SK-N-SH (cell line): ENCODE data around the gene AHCTF1. TPM values are rescaled to one million over a fixed set of nuclear protein-coding genes. Genes with fewer than 3 reads are reported as not detected.

ENCODE experiments used
- CTCF ChIA-PET: fragments of 300-600, 350-600 bp; formaldehyde crosslinking; extraction: SDS; loops from one replicate; lab custom pipeline; 2021; lab: Yijun Ruan, JAX
- POLR2A ChIA-PET: fragments of 350-600 bp; sonication (Branson Sonifier 250); formaldehyde crosslinking; extraction: SDS; loops from one replicate; lab custom pipeline; 2020; ENCODE audit warnings: antibody characterized with exemption, inconsistent platforms; lab: Yijun Ruan, JAX
- DNase-seq: peaks from one replicate; pipeline ENCODE4 v3.0.0; 2012
- H2AFZ ChIP-seq: fragments of 200-600 bp; sonication (generic); 2 replicates; pipeline ENCODE4 v1.8.1; 2016; ENCODE audit warnings: antibody characterized with exemption, mild to moderate bottlenecking, low read depth
- H3F3A ChIP-seq: fragments of 200-600 bp; sonication (generic); replicated peaks from 2 replicates; pipeline ENCODE3; 2016; ENCODE audit warnings: antibody characterized with exemption, mild to moderate bottlenecking; ENCODE audit not compliant: insufficient read depth
- H3K27ac ChIP-seq, 2 experiments: fragments of 200-500 bp in 1 of 2; fragments of 200-600 bp in 1 of 2; sonication (Bioruptor generic) in 1 of 2; sonication (generic), shearing (Covaris generic) in 1 of 2; 2 replicates each; pipeline versions ENCODE4 v1.5.1 to v1.6.1; 2014 to 2016; ENCODE audit warnings: low read depth in 2 of 2, inconsistent platforms in 1 of 2, low read length in 1 of 2, mild to moderate bottlenecking in 1 of 2, mixed read lengths in 1 of 2
- H3K27me3 ChIP-seq: fragments of 200-600 bp; sonication (generic), shearing (Covaris generic); 2 replicates; pipeline ENCODE4 v1.6.1; 2016; ENCODE audit warnings: mixed run types; ENCODE audit not compliant: insufficient read depth
- H3K36me3 ChIP-seq, 2 experiments: fragments of 200-500 bp in 1 of 2; fragments of 200-600 bp in 1 of 2; sonication (Bioruptor generic) in 1 of 2; sonication (generic) in 1 of 2; replicated peaks in 1 of 2; 2 replicates each; pipeline versions ENCODE3 to v1.5.1; 2014 to 2016; ENCODE audit warnings: low read length in 1 of 2, mild to moderate bottlenecking in 1 of 2; ENCODE audit not compliant: insufficient read depth in 2 of 2, control insufficient read depth in 1 of 2
- H3K4me1 ChIP-seq, 2 experiments: fragments of 200-500 bp in 1 of 2; fragments of 200-600 bp in 1 of 2; sonication (Bioruptor generic) in 1 of 2; sonication (generic), shearing (Covaris generic) in 1 of 2; 2 replicates each; pipeline versions ENCODE4 v1.5.1 to v1.6.1; 2014 to 2016; ENCODE audit warnings: low read depth in 1 of 2, low read length in 1 of 2, mixed run types in 1 of 2; ENCODE audit not compliant: insufficient read depth in 2 of 2, control insufficient read depth in 1 of 2
- H3K4me2 ChIP-seq: fragments of 200-600 bp; sonication (generic), shearing (Covaris generic); 2 replicates; pipeline ENCODE4 v1.6.1; 2017; ENCODE audit warnings: mixed run types
- H3K4me3 ChIP-seq, 2 experiments: fragments of 200-500 bp in 1 of 2; fragments of 200-600 bp in 1 of 2; sonication (Bioruptor generic) in 1 of 2; sonication (generic), shearing (Covaris generic) in 1 of 2; 2 replicates each; pipeline versions ENCODE4 v1.5.1 to v1.8.1; 2014 to 2016; ENCODE audit warnings: low read depth in 2 of 2, inconsistent platforms in 1 of 2, low read length in 1 of 2, mild to moderate bottlenecking in 1 of 2, mixed read lengths in 1 of 2, moderate library complexity in 1 of 2
- H3K79me2 ChIP-seq: fragments of 200-600 bp; sonication (generic); 2 replicates; pipeline ENCODE4 v1.8.1; 2017; ENCODE audit warnings: mild to moderate bottlenecking; ENCODE audit not compliant: insufficient read depth
- H3K9ac ChIP-seq: fragments of 200-600 bp; sonication (generic); 2 replicates; pipeline ENCODE4 v1.6.1; 2017; ENCODE audit warnings: mixed run types
- H3K9me2 ChIP-seq: fragments of 200-600 bp; sonication (generic); 2 replicates; pipeline ENCODE4 v1.6.1; 2017; ENCODE audit warnings: mixed run types
- H3K9me3 ChIP-seq: fragments of 200-600 bp; sonication (generic); 2 replicates; pipeline ENCODE4 v1.6.1; 2017; ENCODE audit warnings: mixed run types, mild to moderate bottlenecking, moderate library complexity
- H4K20me1 ChIP-seq: fragments of 200-600 bp; sonication (generic); 2 replicates; pipeline ENCODE4 v1.6.1; 2017; ENCODE audit warnings: mild to moderate bottlenecking, mixed run types; ENCODE audit not compliant: insufficient read depth
- FOSL2 ChIP-seq: IDR thresholded peaks from 2 replicates; pipeline ENCODE4 v1.4.0; 2012; ENCODE audit warnings: low read depth, mild to moderate bottlenecking, moderate library complexity, borderline replicate concordance
- GABPA ChIP-seq: IDR thresholded peaks from 2 replicates; pipeline ENCODE4 v1.4.0; 2012; ENCODE audit warnings: low read depth, mild to moderate bottlenecking
- IRF3 ChIP-seq: fragments of 150-350 bp; IDR thresholded peaks from 2 replicates; pipeline ENCODE4 v1.6.1; 2016; ENCODE audit warnings: mild to moderate bottlenecking, low read depth, low read length
- JUND ChIP-seq: IDR thresholded peaks from 2 replicates; pipeline ENCODE4 v1.4.0; 2012
- NFIC ChIP-seq: IDR thresholded peaks from 2 replicates; pipeline ENCODE4 v1.4.0; 2012; ENCODE audit warnings: borderline replicate concordance
- NRF1 ChIP-seq: IDR thresholded peaks from 2 replicates; pipeline ENCODE4 v1.6.1; 2012; ENCODE audit warnings: low read depth, mild to moderate bottlenecking, low read length
- PBX3 ChIP-seq: IDR thresholded peaks from 2 replicates; pipeline ENCODE4; 2012
- RAD21 ChIP-seq: IDR thresholded peaks from 2 replicates; pipeline ENCODE4 v1.6.1; 2012; ENCODE audit warnings: mild to moderate bottlenecking, low read length
- REST ChIP-seq: IDR thresholded peaks from 2 replicates; pipeline ENCODE4 v1.6.1; 2012; ENCODE audit warnings: mild to moderate bottlenecking, low read depth, low read length, moderate library complexity
- TCF12 ChIP-seq: IDR thresholded peaks from 2 replicates; pipeline ENCODE4 v1.4.0; 2012
- USF2 ChIP-seq: fragments of 150-350 bp; IDR thresholded peaks from 2 replicates; pipeline ENCODE4 v1.6.1; 2017; ENCODE audit warnings: antibody characterized with exemption, low read length, low read depth, borderline replicate concordance
- YY1 ChIP-seq: IDR thresholded peaks from 2 replicates; pipeline ENCODE4 v1.4.0; 2012; ENCODE audit warnings: low read depth, mild to moderate bottlenecking
- WGBS: methylation state at CpG from one replicate; pipeline ENCODE4 v1.1.6; 2017; ENCODE audit warnings: low lambda C conversion rate; 5-methylcytosine and 5-hydroxymethylcytosine counted together
- polyA plus RNA-seq, 3 experiments: library from polyadenylated mRNA; depleted of rRNA; stranded (reverse); fragments of >200 nt; gene quantifications; 2 replicates each; pipeline ENCODE4 v1.2.3, GENCODE V29; 2012
- TF ChIP-seq, protein P1 (sequence below): fragments of 200-600 bp; sonication (generic); IDR thresholded peaks from 2 replicates; pipeline ENCODE4 v1.6.1; 2017; ENCODE audit warnings: antibody characterized with exemption, mild to moderate bottlenecking, moderate library complexity
- TF ChIP-seq, protein P2 (sequence below): IDR thresholded peaks from 2 replicates; pipeline ENCODE4 v1.4.0; 2012; ENCODE audit warnings: low read depth

AHCTF1 gene
- polyA plus RNA-seq, 1 of the 3 experiments (the other 2 are of a cell fraction) = 8.5 TPM

DNA sequence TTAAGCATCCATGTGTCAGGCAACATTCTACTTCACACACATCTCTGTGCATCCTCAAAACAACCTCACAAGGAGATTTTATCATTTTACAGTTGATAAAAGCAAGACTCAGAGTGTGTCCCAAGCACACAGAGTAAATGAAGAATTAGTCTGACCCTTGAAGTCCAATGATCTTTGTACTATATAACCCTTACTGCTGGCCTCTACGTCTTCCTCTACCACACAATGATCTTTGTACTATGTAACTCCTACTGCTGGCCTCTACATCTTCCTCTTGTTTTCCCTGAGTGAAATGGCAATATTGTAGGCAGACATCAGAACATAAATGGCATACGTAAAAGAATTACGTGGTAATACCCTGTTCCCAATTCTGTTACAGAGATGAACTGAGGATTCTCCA, 55.3 kb downstream of the AHCTF1 start:
- Histone ChIP-seq H3K9me2 (no peaks in the 10 kb centered on the region), H4K20me1 (peaks cover 5% of the 10 kb centered on the region), H3K79me2 (peaks cover 46% of the 10 kb centered on the region), H3K9me3 (no peaks in the 10 kb centered on the region), H3F3A (peaks cover 9% of the 10 kb centered on the region), H3K4me1 (no peaks in the 10 kb centered on the region; a peak in 1 of 4 replicates), H2AFZ (no peak overlapping the region), H3K36me3 (peaks cover 74 to 77% of the 10 kb centered on the region in 2 experiments), H3K4me2 (no peak overlapping the region), H3K27ac (no peak overlapping the region), H3K9ac (no peak overlapping the region), H3K4me3 (no peak overlapping the region), H3K27me3 (no peaks in the 10 kb centered on the region)
- DNase-seq = no peak
- WGBS = 98% methylated on average over 3 of the region's 3 CpGs
- CTCF ChIA-PET = no interaction called here
- POLR2A ChIA-PET = no interaction called here
- TF ChIP-seq PBX3 (no peak), USF2 (no peak), NRF1 (no peak), NFIC (no peak)

GRCh38 chr1:246875041-246876026, 56.4 kb downstream of the AHCTF1 start:
- peaks cover 5% of the 10 kb centered on the region for H4K20me1 ChIP-seq
- H3K79me2 ChIP-seq = peaks cover 54% of the 10 kb centered on the region
- DNase-seq = no peak
- no peak overlapping the region for H3K9ac ChIP-seq
- TF ChIP-seq YY1 (no peak), PBX3 (peak; percentile 45; the same call in 1 of the 2 replicates), FOSL2 (peak; percentile 74; the same call in 1 of the 2 replicates), REST (no peak), GABPA (no peak), TCF12 (peak; percentile 9; the same call in 1 of the 2 replicates), RAD21 (no peak), JUND (peak; percentile 54; the same call in 1 of the 2 replicates), IRF3 (no peak)
- TF ChIP-seq, protein P1, sequence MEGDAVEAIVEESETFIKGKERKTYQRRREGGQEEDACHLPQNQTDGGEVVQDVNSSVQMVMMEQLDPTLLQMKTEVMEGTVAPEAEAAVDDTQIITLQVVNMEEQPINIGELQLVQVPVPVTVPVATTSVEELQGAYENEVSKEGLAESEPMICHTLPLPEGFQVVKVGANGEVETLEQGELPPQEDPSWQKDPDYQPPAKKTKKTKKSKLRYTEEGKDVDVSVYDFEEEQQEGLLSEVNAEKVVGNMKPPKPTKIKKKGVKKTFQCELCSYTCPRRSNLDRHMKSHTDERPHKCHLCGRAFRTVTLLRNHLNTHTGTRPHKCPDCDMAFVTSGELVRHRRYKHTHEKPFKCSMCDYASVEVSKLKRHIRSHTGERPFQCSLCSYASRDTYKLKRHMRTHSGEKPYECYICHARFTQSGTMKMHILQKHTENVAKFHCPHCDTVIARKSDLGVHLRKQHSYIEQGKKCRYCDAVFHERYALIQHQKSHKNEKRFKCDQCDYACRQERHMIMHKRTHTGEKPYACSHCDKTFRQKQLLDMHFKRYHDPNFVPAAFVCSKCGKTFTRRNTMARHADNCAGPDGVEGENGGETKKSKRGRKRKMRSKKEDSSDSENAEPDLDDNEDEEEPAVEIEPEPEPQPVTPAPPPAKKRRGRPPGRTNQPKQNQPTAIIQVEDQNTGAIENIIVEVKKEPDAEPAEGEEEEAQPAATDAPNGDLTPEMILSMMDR = no peak
- TF ChIP-seq, protein P2, sequence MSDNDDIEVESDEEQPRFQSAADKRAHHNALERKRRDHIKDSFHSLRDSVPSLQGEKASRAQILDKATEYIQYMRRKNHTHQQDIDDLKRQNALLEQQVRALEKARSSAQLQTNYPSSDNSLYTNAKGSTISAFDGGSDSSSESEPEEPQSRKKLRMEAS = peak; percentile 37; the same call in 1 of the 2 replicates
- H3K4me3 ChIP-seq = no peak overlapping the region
- no peaks in the 10 kb centered on the region for H3K9me2 ChIP-seq
- H2AFZ ChIP-seq = no peak overlapping the region
- H3K4me2 ChIP-seq = peak overlapping the region; percentile 39; the same call in 1 of the 2 replicates
- H3F3A ChIP-seq = peaks cover 9% of the 10 kb centered on the region
- H3K4me1 ChIP-seq = no peaks in the 10 kb centered on the region; a peak in 1 of 4 replicates
- WGBS = 83% methylated on average over 8 of the region's 8 CpGs
- H3K27ac ChIP-seq = peak overlapping the region in 1 of 2 experiments; percentile 51; a peak in 2 of 4 replicates
- no peaks in the 10 kb centered on the region for H3K27me3 ChIP-seq
- POLR2A ChIA-PET = no interaction called here
- no peaks in the 10 kb centered on the region for H3K9me3 ChIP-seq
- CTCF ChIA-PET = no interaction called here
- peaks cover 80 to 83% of the 10 kb centered on the region in 2 experiments for H3K36me3 ChIP-seq
